Endothelial cell of hepatic sinusoid (primary cell): ENCODE data around the gene ATP10A.

Source experiments
- in situ Hi-C: cut with HindIII; loops from 2 replicates; pipeline ENCODE4 v1.10.0; 2017; ENCODE audit warnings: low sequenced_read_pairs

ATP10A gene

GRCh38 chr15:25797035-25797434 is 66.1 kb downstream of the ATP10A start:
- in situ Hi-C loops = no loop called here

- in situ Hi-C loops = no loop called here
These were observed 66.7 kb downstream of the ATP10A start for GRCh38 chr15:25796395-25796794.

GRCh38 chr15:25795712-25796111 is 67.4 kb downstream of the ATP10A start:
- in situ Hi-C loops = no loop called here

GRCh38 chr15:25795061-25795460 is 68.1 kb downstream of the ATP10A start:
- in situ Hi-C loops = no loop called here

GRCh38 chr15:25793354-25794050 is 69.6 kb downstream of the ATP10A start:
- in situ Hi-C loops = no loop called here

GRCh38 chr15:25792128-25792527 is 71.0 kb downstream of the ATP10A start:
- in situ Hi-C loops = no loop called here

- in situ Hi-C loops = no loop called here
These were observed 73.0 kb downstream of the ATP10A start for GRCh38 chr15:25790000-25790660.

- in situ Hi-C loops = no loop called here
These were observed 73.5 kb downstream of the ATP10A start for GRCh38 chr15:25789616-25789999.

GRCh38 chr15:25789211-25789610 is 73.9 kb downstream of the ATP10A start:
- in situ Hi-C loops = no loop called here

- in situ Hi-C loops = no loop called here
These were observed 75.1 kb downstream of the ATP10A start for GRCh38 chr15:25787855-25788520.

GRCh38 chr15:25787381-25787780 is 75.7 kb downstream of the ATP10A start:
- in situ Hi-C loops = no loop called here

- in situ Hi-C loops = no loop called here
These were observed 77.1 kb downstream of the ATP10A start for GRCh38 chr15:25786040-25786439.

- in situ Hi-C loops = no loop called here
These were observed 77.5 kb downstream of the ATP10A start for GRCh38 chr15:25785641-25786025.

- in situ Hi-C loops = no loop called here
These were observed 78.1 kb downstream of the ATP10A start for GRCh38 chr15:25784876-25785640.

- in situ Hi-C loops = no loop called here
These were observed 79.3 kb downstream of the ATP10A start for GRCh38 chr15:25783607-25784540.

- in situ Hi-C loops = no loop called here
These were observed 80.0 kb downstream of the ATP10A start for GRCh38 chr15:25783134-25783533.

GRCh38 chr15:25780479-25781255 is 82.5 kb downstream of the ATP10A start:
- in situ Hi-C loops = no loop called here

- in situ Hi-C loops = no loop called here
These were observed 85.0 kb downstream of the ATP10A start for GRCh38 chr15:25778161-25778560.

- in situ Hi-C loops = no loop called here
These were observed 86.1 kb downstream of the ATP10A start for GRCh38 chr15:25777037-25777436.
